IPS DF 4.7 (cell line): ENCODE data around the gene PRDM16.

Experiments
- DNase-seq: peaks from one replicate; pipeline ENCODE4 v3.0.0-alpha.2; 2013; ENCODE audit warnings: low spot score; ENCODE audit errors: extremely low read depth

PRDM16 gene

DNA sequence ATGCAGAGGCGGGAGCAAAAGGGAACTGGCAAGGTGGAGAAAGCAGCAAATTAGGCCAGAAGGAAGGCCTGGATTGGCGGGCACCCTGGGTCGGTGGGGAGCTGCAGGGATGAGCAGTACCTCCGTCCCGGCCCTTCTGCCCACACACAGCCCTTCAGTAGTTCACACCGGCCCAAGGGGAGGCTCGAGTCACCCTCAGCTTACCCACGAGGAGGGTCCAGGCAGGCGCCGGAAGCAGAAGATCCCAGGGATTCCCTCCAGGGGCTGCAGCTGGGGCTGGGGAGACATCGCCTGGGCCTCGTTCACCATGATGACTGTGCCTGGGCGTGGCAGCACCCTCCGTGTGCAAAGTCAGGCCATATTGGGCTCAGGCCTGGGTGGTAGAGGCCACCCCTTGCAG lies 190.0 kb downstream of the PRDM16 start:
- no peak for DNase-seq

- no peak for DNase-seq
These were observed 192.3 kb downstream of the PRDM16 start for GRCh38 chr1:3261007-3261968.

DNA sequence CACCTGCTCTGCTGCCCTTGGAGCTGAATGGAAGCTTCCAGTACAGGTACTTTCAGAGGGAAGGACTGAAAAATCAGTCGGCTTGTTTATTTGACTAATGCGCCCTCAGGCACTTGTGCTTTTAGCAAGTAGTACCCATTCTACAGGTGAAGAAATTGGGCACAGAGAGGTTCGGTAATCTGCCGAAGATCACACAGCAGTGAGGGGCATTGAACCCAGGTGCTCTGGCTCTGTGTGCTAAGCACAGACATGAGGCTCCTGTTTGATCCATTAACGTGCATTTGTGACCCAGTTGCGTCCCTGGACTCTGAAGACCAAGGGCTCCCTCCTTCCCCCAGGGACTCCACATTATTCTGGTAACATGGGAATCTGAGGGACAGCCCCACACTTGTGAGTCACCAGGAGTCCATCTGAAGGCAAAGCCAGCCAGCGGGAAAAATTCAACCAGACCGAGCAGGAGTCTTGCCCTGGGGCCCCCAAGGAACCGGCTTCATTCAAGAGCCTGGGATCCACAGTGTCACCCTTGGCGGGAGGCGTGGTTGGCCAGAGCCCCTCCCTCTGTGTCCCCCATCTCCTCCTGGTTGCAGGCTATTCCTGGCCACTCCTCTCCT lies 193.1 kb downstream of the PRDM16 start:
- no peak for DNase-seq

- no peak for DNase-seq
These were observed 193.8 kb downstream of the PRDM16 start for GRCh38 chr1:3262681-3263286.

DNA sequence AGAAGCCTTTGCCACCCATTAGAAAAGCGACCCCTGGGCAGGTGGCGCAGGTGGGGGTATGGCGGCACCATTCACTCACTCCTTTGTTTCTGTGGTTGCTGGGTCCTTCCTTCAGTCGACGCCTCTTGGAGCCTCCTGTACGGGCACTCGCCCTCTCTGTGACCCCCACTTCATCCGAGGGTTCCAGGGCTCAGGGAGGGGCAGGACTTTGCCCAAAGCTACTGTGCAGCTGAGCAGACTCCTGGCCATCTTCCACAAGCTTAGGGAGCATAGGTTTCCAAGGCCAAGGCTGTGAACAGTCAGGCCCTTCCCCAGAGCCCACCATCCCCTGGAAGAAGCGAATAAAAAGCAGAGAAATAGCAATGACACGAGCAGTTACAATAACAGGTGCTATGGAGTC lies 194.8 kb downstream of the PRDM16 start:
- no peak for DNase-seq

DNA sequence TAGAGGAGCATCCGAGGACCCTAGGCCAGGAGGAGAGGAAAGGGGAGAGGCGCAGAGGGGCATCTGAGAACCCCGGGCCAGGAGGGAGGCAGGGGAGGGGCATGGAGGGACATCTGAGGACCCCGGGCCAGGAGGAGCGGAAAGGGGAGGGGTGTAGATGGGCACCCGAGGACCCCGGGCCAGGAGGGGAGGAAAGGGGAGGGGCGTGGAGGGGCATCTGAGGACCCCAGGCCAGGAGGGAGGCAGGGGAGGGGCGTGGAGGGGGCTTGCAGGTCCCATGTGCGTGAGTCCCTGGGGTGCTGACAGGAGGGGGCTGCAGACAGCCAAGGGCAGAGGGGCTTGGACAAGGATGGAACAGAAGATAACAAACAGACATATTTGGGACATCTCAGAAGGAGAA lies 195.5 kb downstream of the PRDM16 start:
- no peak for DNase-seq

GRCh38 chr1:3265835-3266805 lies 197.1 kb downstream of the PRDM16 start:
- no peak for DNase-seq

GRCh38 chr1:3266870-3267549 lies 198.0 kb downstream of the PRDM16 start:
- DNase-seq: no peak

DNA sequence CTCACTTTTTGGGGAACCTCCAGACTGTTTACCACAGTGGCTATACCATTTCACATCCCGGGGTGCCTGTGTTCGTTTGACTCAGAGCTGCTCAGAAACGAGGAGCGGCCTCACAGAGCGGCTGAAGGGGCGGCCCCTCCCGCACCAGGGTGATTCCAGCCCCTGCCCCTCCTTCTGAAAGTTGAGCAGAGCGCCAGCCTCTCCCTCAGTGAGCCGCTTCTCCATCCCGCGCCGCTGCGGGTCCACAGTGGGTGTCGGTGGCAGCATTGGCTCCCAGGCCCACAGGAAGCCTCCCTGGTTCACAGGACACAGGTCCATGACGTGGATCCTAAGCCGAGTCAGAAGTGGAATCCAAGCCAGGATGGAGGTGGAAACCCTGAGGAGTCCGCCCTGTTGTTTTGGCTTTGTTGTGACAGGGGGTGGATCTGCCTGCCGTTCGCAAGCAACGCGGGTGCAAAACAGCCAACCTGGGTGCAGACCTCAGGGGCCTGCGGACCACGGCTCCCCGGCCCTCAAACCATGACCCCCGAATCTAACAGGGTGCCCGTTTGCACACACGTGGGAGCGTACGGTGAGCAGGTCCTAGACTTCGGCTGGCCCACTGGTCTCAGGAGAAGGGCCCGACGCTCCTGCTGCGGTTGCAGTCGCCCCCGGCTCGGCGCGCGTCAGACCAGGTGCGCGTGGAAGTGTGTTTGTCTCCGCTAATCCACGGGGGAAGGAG lies 198.7 kb downstream of the PRDM16 start:
- no peak for DNase-seq

- no peak for DNase-seq
These were observed 199.3 kb downstream of the PRDM16 start for GRCh38 chr1:3268281-3268680.

- no peak for DNase-seq
These were observed 201.6 kb downstream of the PRDM16 start for GRCh38 chr1:3270403-3271245.

- DNase-seq: no peak
These were observed 202.9 kb downstream of the PRDM16 start for GRCh38 chr1:3271866-3272265.

DNA sequence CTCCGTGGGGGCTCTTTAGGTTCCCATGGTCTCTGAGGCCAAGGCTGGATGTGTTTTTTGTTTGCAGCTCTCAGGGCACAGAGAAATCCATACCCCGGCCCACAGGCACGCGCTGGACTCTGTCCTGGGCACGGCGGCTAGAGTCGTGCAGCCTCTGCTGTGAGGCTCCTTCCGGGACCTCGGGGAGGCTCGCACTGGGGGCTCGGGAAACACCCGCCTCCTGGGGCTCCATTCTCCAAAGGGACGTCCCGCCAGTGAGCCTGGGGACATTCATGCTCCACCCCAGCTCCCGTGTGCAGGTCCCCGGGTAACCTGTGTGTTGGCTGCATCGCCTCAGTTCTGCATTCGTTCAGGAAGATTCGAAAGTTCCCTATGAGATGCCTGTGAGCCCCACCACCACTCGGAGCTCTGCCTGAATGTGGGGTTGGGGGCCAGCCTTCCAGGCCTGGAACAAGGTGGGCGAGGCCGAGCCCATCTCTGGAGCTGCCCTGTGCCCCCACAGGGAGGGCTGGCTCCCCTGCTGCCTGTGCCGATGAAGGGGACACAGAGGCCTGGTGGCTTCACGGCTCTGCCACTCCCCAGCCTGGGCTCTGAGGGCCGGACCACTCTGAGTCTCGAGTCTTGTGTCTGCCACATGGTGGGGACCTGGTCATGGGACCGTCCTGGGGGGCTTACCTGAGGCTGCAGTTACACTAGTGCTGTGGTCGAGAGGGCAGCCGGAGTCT lies 203.5 kb downstream of the PRDM16 start:
- no peak for DNase-seq

DNA sequence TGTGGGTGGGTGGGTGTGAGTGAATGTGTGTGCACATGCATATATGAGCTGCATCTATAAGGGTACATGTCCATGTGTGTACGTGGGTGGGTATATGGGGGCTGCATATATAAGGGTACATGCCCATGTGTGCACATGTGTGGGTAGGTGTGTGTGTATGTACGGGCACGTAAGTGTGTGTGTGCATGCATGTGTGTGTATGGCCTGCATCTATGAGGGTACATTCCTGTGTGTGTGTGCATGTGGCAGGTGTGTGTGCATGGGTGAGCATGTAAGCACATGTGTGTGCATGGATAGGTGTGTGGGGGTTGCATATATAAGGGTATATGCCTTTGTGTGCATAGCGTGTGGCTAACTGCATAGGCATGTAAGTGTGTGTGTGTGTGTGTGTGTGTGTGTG lies 204.4 kb downstream of the PRDM16 start:
- DNase-seq: no peak

DNA sequence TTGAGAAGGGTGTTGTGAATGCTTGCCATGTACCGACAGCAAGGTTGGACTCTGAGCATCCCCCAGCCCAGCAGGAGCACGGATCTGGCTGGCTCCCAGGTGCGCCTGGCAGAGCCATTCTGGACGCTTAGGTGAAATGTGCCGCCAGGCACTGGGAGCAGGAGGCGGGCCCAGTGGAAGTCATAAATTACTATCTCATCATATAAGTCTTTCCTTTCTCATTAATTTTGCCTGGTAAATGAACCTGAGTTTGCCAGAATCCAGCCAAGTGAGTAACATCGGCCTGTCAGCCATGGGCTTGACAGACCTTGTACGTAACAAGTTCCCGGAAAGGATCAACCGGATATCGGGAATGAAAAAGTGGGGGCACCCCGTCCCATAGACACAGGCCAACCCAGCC lies 206.0 kb downstream of the PRDM16 start:
- DNase-seq: no peak

GRCh38 chr1:3275471-3276340 lies 206.7 kb downstream of the PRDM16 start:
- DNase-seq: no peak

DNA sequence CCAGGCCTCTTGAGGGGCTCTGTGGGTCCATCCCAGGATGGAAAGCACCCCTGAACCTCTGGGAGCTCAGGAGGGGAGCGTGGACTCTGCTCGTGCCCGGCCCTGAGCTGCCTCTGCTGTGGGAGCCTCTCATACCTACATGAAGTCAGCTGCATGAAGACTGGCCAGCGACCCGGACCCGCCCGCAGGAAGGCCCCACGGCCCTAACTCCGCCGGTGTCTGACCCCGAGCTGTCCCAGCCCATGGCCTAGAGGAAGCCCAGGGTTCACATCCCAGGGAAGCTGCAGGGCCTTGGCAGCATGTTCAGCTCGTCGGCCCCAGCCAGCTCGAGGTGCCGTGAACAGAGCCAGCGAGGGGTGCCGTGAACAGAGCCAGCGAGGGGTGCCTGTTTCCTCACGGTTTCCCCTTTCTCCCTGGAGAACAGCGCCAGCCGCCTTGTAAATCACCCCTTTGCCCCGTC lies 207.4 kb downstream of the PRDM16 start:
- DNase-seq: no peak
